GM19351 (cell line): Measurements from ENCODE around the gene HS3ST6.
"Not testable (repeated sequence)": the region's sequence is repeated elsewhere in the genome, so short reads cannot be mapped to it uniquely, and the experiment has no call there.

Experiments
- ATAC-seq: cut with Tn5 transposase; IDR thresholded peaks from one replicate; pipeline ENCODE4 v1.9.1; 2021; ENCODE audit warnings: mild to moderate bottlenecking, moderate library complexity; ENCODE audit not compliant: unreplicated experiment

Gene HS3ST6

DNA sequence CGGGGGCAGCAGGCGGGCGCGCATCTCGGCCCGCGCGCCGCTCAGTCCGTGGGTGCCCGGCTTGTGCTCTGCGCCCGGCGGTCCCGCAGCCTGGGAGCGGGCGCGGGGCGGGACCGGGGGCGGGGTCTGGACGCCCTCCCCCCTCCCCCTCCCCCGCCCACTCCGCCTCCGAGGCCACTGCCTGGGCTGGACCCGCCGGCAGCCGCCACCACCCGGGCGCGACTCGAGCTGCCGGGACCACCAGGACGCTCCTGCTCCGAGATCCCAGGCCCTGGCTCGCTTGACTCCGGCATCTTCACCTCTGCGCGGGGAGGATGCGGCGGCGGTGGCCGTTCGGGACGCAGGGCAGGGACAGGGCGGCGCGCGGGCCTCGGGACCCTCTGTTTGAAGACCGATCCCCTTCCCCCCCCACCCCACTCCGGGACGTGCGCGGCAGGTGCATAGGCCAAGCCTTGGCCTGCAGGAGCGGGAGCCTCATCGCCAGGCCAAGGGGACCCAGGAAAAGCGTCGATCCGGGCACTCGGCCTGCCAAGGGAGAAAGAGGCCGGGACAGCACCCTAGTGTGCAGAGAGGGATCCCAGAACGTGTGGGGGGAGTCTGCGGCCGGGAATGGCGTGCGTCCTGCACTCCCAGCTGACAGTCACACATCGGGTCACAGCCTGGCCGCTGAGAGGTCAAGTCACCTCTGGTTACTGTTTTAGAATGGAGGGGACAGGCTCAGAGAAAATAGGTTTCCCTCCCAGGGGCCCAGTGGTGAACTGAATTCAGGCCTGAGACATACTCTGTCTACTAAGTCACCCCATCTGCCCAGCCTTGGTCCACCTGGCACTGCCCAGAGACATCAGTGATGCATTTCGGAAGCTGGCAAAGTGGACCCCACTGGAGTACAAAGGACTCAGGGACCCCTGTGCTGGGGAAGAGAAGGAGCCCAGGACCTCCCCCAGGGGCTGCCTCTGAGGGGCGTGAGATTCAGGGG, at the start of gene HS3ST6:
HS3ST6 (minus strand) TSS at position 65 of the 976 bp plus-strand sequence. CDS start 92 bp downstream, outside the sequence.
- no peak for ATAC-seq

- ATAC-seq: no peak
Observed at GRCh38 chr16:1966460-1966859, 48.2 kb upstream of the HS3ST6 start, which contains the start of gene RNF151. RNF151 (plus strand) TSS chr16:1966856; CDS start chr16:1966882, 26 bp downstream.

GRCh38 chr16:1965396-1966001, 47.3 kb upstream of the HS3ST6 start:
- no peak for ATAC-seq

DNA sequence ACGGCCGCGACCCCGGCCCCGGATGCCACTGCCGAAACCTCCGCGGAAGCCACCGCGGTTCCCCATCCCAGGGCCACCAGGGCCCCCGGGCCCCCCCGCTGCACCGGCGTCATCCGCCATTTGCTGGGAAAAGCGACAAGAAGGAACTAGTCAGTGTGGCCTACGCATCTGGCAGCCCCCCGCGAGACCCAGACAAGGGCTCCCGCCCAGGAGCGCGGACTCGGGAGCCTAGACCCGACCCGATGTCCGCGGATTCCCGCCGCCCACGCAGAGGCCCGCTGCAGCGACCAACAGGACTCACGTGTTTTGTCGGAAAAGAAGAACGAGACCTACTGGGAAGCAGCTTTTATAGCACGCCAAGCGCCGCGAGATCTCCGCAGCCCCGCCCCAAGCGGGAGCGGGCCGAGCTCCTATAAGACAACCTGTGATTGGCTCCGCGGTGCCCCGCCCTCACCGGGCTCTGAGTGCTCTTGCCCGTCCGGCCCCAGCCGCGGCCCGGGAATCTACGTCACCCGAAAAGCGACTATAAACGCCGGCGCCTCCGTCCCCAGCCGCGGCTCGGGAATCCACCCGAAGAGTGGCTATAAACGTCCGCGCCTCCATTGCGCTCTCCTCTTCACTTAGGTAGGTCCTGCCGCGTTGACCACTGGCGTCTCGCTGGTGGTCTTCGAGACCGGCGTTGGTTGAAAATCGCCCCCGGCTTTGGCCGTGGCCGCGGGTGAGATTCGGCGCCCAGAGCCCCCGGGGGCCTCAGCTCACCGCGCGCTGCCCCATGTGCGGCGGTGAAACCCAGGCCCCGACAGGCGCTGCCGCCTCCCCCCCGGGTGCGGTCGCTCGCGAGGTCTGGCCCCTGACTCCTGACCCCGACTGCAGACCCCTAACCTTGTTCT, 46.5 kb upstream of the HS3ST6 start, which contains the start of gene RPS2:
RPS2 (minus strand) TSS at position 321 of the 890 bp plus-strand sequence; CDS start at position 120, 201 bp downstream.
- peak; percentile 81 for ATAC-seq

- ATAC-seq: no peak
Observed at GRCh38 chr16:1963806-1964505, 45.7 kb upstream of the HS3ST6 start.

DNA sequence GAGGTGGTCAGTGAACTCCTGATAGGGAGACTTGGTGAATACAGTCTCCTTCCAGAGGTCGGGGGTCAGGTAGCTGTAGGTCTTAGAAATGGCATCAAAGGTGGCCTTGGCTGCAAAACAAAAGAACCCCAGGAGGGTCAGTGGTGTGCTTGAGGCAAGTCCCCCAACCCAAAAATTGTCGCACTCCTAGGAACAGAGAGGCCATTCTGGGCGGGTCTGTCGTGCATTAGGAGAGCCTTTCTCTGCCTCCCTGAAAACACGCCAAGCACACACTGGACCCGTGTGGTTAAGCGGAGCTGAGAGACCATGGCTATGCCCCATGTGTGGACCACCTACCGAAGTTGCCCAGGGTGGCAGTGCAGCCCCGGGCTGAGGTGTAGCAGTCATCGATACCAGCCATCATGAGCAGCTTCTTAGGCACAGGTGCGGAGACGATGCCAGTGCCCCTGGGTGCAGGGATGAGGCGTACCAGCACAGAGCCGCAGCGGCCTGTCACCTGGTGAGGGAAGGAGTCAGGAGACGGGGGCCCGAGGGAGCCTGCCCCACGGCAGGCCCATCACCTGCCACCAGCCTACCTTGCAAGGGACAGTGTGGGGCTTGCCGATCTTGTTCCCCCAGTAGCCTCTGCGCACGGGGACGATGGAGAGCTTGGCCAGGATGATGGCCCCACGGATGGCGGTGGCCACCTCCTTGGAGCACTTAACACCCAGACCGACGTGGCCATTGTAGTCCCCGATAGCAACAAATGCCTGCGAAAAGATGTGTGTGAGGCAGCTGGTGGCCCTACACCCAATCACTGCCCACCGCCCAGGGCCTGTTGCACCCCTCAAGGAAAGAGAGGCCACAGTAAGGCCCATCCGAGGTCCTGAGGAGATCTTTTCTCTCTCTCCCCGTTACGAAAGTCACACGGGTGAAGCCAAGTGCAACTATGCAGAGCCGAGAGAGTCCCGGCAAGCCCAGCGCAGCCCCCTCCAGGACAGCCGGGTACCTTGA, 44.2 kb upstream of the HS3ST6 start:
- not testable (repeated sequence) for ATAC-seq

DNA sequence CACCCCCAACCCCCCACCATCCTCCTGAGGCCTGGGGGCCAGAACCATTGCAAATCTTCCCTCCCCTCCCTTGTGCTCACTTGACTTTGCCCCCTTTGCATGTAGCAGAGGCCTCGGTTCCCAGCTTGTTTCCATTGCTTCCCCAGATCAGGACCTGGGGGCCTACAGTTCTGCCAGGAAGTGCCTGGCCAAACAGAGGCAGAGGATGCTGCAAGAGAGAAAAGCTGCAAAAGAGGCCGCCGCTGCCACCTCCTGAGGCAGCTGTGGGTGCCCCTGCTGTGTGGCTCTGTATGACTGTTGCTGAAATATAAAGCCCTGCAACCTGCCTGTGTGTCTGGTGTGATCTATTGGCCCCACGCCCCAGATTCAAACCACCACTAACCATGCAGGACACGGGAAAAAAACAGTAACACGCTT, 43.4 kb upstream of the HS3ST6 start:
- no peak for ATAC-seq

DNA sequence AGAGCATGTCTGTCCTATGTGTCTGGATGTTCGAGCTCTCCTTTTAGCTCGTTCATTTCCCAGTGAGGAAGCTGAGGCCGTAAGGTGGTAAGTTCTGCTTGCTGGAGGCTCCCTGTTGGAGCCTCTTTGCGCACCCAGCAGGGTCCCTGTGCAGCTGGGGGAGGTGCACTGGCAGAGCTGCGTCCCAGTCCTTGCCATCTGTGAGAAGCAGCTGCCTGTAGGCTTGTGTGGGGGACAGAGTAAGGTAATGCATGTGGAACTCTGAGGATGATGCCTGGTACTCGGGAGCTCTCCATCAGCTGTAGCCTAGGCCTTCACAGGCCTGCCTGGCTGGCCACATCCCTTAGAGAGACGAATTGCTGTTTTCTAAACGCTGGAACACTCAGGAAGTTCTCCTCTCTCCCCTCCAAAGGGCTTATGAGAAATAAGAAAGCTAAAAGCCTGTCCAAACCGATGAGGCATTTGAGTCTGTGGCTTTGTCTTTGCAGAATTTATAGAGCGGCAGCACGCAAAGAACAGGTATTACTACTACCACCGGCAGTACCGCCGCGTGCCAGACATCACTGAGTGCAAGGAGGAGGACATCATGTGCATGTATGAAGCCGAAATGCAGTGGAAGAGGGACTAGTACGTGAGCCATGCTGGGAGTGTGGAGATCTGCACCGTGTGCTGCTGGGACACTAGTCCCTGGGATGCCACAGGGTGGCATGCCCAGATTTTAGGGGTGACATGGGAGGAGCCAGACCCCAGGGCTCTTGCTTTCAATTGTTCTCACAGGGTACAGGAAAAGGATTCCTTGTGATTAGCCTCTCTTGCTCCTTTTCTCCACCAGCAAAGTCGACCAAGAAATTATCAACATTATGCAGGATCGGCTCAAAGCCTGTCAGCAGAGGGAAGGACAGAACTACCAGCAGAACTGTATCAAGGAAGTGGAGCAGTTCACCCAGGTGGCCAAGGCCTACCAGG, 42.7 kb upstream of the HS3ST6 start:
- ATAC-seq: no peak

DNA sequence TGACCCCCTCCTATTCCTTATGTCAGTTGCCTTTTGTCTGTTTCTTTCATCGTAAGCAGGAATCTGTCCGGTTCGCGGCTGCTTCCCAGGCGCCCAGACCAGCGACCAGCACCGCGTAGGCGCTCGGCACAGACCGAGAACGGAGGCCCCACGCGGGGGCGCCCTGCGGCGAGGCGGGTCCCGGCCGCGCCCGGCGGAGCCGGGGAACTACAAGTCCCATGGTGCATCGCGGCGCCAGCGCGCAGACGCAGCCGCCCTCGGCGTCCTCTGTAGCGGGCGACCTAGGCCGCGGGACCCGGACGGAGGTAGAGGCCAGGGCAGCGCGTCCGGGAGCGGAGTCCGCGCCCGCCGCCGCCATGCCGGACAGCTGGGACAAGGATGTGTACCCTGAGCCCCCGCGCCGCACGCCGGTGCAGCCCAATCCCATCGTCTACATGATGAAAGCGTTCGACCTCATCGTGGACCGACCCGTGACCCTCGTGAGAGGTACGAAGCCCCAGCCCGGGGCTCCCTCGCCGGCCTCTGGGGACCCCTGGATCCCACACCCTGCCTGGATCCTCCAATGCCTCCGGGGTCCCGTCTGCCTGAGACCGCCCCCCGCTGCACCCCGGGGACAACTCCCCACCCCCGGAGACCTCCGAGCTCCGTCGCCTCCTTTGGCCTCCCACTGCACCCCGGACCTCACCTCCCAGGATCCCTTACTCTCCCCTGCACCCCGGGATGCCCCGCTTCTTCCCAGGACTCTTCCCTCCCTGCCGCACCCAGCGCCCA, 41.2 kb upstream of the HS3ST6 start, which contains the start of gene NDUFB10:
NDUFB10 (plus strand) TSS at position 270 of the 771 bp plus-strand sequence; CDS start at position 357, 87 bp downstream.
- peak; percentile 74 for ATAC-seq

- peak; percentile 3 for ATAC-seq
Observed at GRCh38 chr16:1958715-1959268, 40.6 kb upstream of the HS3ST6 start.

GRCh38 chr16:1958143-1958491, 39.9 kb upstream of the HS3ST6 start:
- not testable (repeated sequence) for ATAC-seq

- not testable (repeated sequence) for ATAC-seq
Observed at GRCh38 chr16:1957434-1958142, 39.4 kb upstream of the HS3ST6 start.

GRCh38 chr16:1953734-1954133, 35.5 kb upstream of the HS3ST6 start:
- ATAC-seq: no peak

DNA sequence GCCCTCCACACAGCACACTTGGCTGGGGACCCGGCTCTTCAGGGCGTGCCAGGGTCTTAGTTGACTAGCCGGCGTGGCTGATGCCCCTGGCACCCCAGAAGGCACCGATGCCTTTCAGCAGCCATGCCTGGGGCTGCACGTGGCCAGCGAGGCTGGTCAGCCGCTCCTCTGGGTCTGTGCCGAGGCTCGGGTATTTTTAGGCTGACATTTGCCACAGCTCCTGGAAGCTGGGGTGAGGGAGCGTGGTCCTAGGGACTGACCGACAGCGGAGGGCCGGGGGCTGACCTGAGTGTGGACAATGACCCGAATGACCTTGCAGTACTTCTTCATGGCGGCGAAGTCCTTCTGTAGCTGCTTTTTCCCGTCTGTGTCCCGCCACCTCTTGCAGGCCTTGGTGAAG, 32.3 kb upstream of the HS3ST6 start:
- no peak for ATAC-seq

DNA sequence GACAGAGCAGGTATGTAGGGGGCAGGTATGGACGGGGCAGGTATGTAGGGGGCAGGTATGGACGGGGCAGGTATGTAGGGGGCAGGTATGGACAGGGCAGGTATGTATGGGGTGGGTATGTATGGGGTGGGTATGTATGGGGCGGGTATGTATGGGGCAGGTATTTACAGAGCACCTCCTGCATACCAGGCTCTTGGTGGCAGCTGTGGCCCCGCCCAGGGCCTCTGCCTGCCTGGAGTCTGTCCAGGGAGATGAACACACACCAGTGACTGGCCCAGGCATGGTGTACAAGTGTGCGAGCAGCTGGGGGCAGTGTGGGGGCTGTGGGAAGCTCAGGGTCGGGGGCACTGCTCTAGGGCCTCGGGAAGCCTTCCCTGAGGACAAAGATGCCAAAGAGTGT, 31.8 kb upstream of the HS3ST6 start:
- no peak for ATAC-seq

DNA sequence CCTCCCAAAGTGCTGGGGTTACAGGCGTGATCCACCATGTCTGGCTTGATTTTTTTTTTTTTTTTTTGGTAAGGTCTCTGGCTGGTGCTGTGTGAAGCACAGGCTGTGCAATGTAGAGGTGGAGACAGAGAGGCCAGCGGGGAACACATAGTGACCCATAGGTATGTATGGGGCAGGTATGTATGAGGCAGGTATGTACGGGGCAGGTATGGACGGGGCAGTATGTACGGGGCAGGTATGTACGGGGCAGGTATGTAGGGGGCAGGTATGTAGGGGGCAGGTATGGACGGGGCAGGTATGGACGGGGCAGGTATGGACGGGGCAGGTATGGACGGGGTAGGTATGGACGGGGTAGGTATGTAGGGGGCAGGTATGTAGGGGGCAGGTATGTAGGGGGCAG, 31.3 kb upstream of the HS3ST6 start:
- ATAC-seq: no peak
